GM12878 (cell line): ENCODE results near the gene SEC16A.
A peak's percentile ranks its signal among the peaks of the same experiment; 100 is the strongest.

ENCODE experiments used
- CREM ChIP-seq: IDR thresholded peaks from 2 replicates; pipeline ENCODE4 v1.6.1; 2014; ENCODE audit warnings: antibody characterized with exemption, low read depth
- CTCF ChIP-seq, 3 experiments: IDR thresholded peaks in 2 of 3; conservative IDR thresholded peaks in 1 of 3; 2 replicates each; pipeline ENCODE4 v1.5.1; 2011; ENCODE audit warnings: low read depth in 3 of 3, low read length in 3 of 3, mild to moderate bottlenecking in 3 of 3, control low read depth in 2 of 3, moderate library complexity in 2 of 3, inconsistent platforms in 1 of 3, mixed read lengths in 1 of 3; ENCODE audit not compliant: control insufficient read depth in 2 of 3, insufficient read depth in 1 of 3; ENCODE audit errors: extremely low read depth in 1 of 3
- CUX1 ChIP-seq: IDR thresholded peaks from 2 replicates; pipeline ENCODE4 v1.6.1; 2012; ENCODE audit warnings: improper control_type of control experiment, low read depth, low read length; ENCODE audit not compliant: insufficient replicate concordance
- ESRRA ChIP-seq: IDR thresholded peaks from 2 replicates; pipeline ENCODE4 v1.6.1; 2012; ENCODE audit warnings: mild to moderate bottlenecking, low read length, improper control_type of control experiment
- FOXM1 ChIP-seq: IDR thresholded peaks from 2 replicates; pipeline ENCODE4 v1.6.1; 2012; ENCODE audit warnings: low read depth, mild to moderate bottlenecking, inconsistent platforms, low read length, moderate library complexity
- JUNB ChIP-seq: IDR thresholded peaks from 2 replicates; pipeline ENCODE4 v1.6.1; 2016; ENCODE audit warnings: antibody characterized with exemption, mild to moderate bottlenecking
- SUZ12 ChIP-seq: fragments of 200-600 bp; sonication (generic); IDR thresholded peaks from one replicate; pipeline ENCODE4 v1.6.1; 2018; ENCODE audit warnings: antibody characterized with exemption, mild to moderate bottlenecking; ENCODE audit not compliant: unreplicated experiment
- TARDBP ChIP-seq: IDR thresholded peaks from 2 replicates; pipeline ENCODE4 v1.6.1; 2016; ENCODE audit warnings: borderline replicate concordance
- TBL1XR1 ChIP-seq: IDR thresholded peaks from 2 replicates; pipeline ENCODE4 v1.6.1; 2012; ENCODE audit warnings: low read depth, low read length, improper control_type of control experiment
- USF1 ChIP-seq: IDR thresholded peaks from 2 replicates; pipeline ENCODE4 v1.6.1; 2011; ENCODE audit warnings: borderline replicate concordance, low read depth, mild to moderate bottlenecking, moderate library complexity, mixed read lengths, low read length; ENCODE audit not compliant: insufficient read depth; ENCODE audit errors: extremely low read length
- ZNF384 ChIP-seq: IDR thresholded peaks from 2 replicates; pipeline ENCODE4 v1.6.1; 2012; ENCODE audit warnings: low read depth, mild to moderate bottlenecking, low read length, improper control_type of control experiment, borderline replicate concordance

GRCh38 chr9:136485049-136486045 lies 2.5 kb upstream of the SEC16A start:
- TF ChIP-seq SUZ12, result no peak
- TF ChIP-seq FOXM1, result no peak
- TF ChIP-seq CTCF (IDR thresholded peaks at IDR 0.05 in 2 of 3, conservative IDR thresholded peaks at IDR 0.05 in 1 of 3; ENCODE audit: control insufficient read depth in 2 of 3, extremely low read depth in 1 of 3, insufficient read depth in 1 of 3, low read depth in 3 of 3, low read length in 3 of 3), result peak; percentile 90 to 94 (median 91)
- no peak for TF ChIP-seq ZNF384
- no peak for TF ChIP-seq TARDBP
- no peak for TF ChIP-seq JUNB
- no peak for TF ChIP-seq TBL1XR1
- no peak for TF ChIP-seq USF1
- no peak for TF ChIP-seq CREM
- TF ChIP-seq ESRRA, result no peak
- no peak for TF ChIP-seq CUX1
